Chondrocyte (in vitro differentiated cells): ENCODE measurements around the gene ASTN2. TPM values are rescaled to one million over a fixed set of nuclear protein-coding genes. Genes with fewer than 3 reads are reported as not detected.

Experiments
- DNase-seq: peaks from one replicate; pipeline ENCODE4 v3.0.0; 2021; ENCODE audit warnings: mixed read lengths, low spot score
- H3K27ac Mint-ChIP-seq: one replicate; pipeline ENCODE4 v1.8.0; 2021; ENCODE audit warnings: mild to moderate bottlenecking, moderate library complexity, mixed read lengths; ENCODE audit not compliant: unreplicated experiment
- H3K27me3 Mint-ChIP-seq: 2 replicates; pipeline ENCODE4 v1.8.0; 2021; ENCODE audit warnings: low read depth, mixed read lengths
- H3K36me3 Mint-ChIP-seq: 2 replicates; pipeline ENCODE4 v1.8.0; 2021; ENCODE audit warnings: low read depth, mixed read lengths
- H3K4me1 Mint-ChIP-seq: 2 replicates; pipeline ENCODE4 v1.8.0; 2021; ENCODE audit warnings: low read depth, mild to moderate bottlenecking, mixed read lengths
- H3K4me3 Mint-ChIP-seq: one replicate; pipeline ENCODE4 v1.8.0; 2021; ENCODE audit warnings: mild to moderate bottlenecking, moderate library complexity, mixed read lengths; ENCODE audit not compliant: unreplicated experiment
- H3K9me3 Mint-ChIP-seq: 2 replicates; pipeline ENCODE4 v1.8.0; 2021; ENCODE audit warnings: low read depth, mixed read lengths
- total RNA-seq: library from RNA; stranded (reverse); gene quantifications from 3 replicates; pipeline ENCODE4 v1.2.1, GENCODE V29; 2021
- TF ChIP-seq, protein P1 (sequence below): fragments of 200-600 bp; sonication (generic); IDR thresholded peaks from 2 replicates; pipeline ENCODE4 v1.5.0; 2021; ENCODE audit warnings: antibody characterized with exemption, mild to moderate bottlenecking, moderate library complexity

ASTN2 gene
- total RNA-seq, 1 donor from 2014 or later = 3.6 TPM

DNA sequence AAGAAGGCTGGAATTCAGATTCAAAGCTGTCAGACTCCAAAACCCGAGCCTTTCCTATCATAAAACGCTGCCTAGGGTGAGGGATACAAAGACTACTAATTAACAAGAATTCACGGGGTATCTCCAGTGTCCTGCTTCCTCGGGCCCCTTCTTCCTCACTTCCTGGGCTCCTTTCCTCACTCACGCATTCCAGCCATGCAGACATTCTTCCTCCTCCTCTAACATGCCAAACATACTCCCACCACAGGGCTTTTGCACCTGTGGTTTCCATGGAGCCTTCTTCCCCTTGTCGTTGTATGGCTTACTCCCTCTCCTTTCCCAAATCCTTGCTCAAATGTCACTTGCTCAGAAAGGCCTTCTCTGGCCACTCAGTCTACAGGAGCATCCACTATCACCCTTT lies 919.1 kb downstream of the ASTN2 start:
- TF ChIP-seq, protein P1, sequence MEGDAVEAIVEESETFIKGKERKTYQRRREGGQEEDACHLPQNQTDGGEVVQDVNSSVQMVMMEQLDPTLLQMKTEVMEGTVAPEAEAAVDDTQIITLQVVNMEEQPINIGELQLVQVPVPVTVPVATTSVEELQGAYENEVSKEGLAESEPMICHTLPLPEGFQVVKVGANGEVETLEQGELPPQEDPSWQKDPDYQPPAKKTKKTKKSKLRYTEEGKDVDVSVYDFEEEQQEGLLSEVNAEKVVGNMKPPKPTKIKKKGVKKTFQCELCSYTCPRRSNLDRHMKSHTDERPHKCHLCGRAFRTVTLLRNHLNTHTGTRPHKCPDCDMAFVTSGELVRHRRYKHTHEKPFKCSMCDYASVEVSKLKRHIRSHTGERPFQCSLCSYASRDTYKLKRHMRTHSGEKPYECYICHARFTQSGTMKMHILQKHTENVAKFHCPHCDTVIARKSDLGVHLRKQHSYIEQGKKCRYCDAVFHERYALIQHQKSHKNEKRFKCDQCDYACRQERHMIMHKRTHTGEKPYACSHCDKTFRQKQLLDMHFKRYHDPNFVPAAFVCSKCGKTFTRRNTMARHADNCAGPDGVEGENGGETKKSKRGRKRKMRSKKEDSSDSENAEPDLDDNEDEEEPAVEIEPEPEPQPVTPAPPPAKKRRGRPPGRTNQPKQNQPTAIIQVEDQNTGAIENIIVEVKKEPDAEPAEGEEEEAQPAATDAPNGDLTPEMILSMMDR = no peak
- H3K4me3 Mint-ChIP-seq = no peak overlapping the region
- H3K9me3 Mint-ChIP-seq = no peaks in the 10 kb centered on the region
- peaks cover 32% of the 10 kb centered on the region for H3K4me1 Mint-ChIP-seq
- H3K27me3 Mint-ChIP-seq = no peaks in the 10 kb centered on the region
- H3K27ac Mint-ChIP-seq = no peak overlapping the region
- no peaks in the 10 kb centered on the region for H3K36me3 Mint-ChIP-seq
- no peak for DNase-seq

DNA sequence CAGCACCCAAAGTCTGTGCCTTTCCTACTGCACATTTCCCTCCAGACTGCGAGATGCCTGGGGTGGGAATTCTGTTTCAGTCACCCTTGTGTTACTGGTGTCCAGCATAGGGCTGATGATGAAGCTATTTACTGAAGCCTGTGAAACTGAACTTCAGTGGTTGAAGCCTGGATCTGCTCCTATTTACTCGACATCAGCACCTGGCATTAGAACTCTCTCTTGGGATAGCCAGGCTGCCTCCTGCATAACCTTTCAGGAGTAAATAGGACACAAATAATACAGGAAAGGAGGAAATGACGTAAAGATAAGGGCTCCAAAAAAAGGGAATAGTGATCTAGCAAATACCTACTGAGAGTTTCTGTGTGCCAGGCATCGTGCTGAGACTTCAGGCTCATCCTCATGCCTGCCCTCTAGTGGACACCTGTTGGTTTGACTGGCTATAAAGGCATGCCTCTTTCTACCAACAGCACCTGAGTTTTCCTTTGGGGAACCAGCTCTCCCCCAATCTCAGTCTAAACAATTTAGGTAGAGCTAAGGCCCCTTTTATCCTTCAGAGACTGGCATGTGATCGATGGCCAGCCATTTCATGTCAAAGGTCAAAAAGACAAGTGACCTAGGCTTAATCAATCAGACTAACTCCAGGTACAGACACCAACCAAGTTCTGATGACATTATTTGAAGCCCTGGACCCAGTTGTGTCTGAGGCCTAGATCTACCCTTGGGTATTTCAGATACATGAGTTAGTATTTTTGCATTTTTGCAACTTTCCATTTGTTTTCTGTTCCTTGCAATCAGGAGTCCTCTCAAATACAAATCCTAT lies 919.8 kb downstream of the ASTN2 start:
- H3K9me3 Mint-ChIP-seq = no peaks in the 10 kb centered on the region
- peaks cover 25% of the 10 kb centered on the region for H3K4me1 Mint-ChIP-seq
- no peak overlapping the region for H3K27ac Mint-ChIP-seq

DNA sequence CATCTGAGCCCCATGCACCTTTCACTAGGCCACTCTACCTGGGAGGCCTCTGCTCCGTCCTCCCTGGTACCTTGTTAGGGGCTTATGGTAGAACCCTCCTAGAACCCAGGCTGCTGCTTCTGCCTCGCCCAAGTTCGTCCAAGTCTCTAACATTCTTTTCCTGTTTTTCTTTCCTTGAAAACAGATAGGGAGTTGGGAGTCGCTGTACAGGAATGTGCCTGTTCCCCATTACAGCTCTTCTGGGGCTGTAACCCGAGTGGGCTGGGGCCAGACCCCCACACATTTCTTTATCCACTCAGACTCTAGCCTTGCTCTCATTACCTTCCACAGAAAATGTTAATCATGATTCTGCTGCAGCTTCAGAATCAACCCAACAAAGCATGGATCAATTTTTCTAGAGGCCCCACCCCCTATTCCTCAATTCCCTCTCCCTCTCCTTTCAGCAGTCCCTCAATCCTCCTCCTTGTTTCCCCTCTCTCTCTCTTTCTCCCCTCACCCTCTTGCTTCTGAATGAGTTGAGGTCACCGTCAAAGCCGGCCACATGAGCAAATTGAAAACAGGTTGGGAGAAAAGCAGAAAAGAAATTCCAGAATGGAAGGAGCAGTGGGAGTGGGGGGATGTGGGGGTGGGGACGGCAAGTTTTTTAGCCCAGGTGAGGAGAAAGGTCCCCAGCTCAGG lies 921.5 kb downstream of the ASTN2 start:
- TF ChIP-seq, protein P1 = no peak
- no peaks in the 10 kb centered on the region for H3K27me3 Mint-ChIP-seq
- no peak overlapping the region for H3K4me3 Mint-ChIP-seq
- DNase-seq = no peak
- no peak overlapping the region for H3K27ac Mint-ChIP-seq
- no peaks in the 10 kb centered on the region for H3K36me3 Mint-ChIP-seq
- H3K4me1 Mint-ChIP-seq = peaks cover 21% of the 10 kb centered on the region
- H3K9me3 Mint-ChIP-seq = no peaks in the 10 kb centered on the region

More for the DNA sequence above, 919.8 kb downstream of the ASTN2 start:
- DNase-seq = no peak
- H3K4me3 Mint-ChIP-seq = no peak overlapping the region
- no peaks in the 10 kb centered on the region for H3K27me3 Mint-ChIP-seq
- TF ChIP-seq, protein P1 = peak; percentile 78
- no peaks in the 10 kb centered on the region for H3K36me3 Mint-ChIP-seq

DNA sequence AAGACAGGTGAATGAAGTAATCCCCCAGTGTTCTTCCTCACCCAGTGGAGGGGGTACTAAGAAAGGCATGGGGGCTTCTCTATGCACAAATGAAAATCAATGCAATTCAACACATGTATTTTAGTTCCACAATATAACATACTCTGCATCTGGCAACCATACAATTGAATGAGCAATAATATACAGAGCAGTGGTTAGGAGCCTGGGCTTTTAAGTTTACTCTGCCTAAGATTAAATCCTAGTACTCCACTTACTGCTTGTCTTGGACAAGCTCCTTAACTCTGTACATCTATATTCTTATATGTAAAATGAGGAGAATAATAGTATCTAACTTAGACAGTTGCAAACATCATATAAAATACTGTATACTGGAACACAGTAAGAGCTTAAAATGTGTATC lies 923.2 kb downstream of the ASTN2 start:
- no peaks in the 10 kb centered on the region for H3K27me3 Mint-ChIP-seq
- no peaks in the 10 kb centered on the region for H3K36me3 Mint-ChIP-seq
- no peak overlapping the region for H3K4me3 Mint-ChIP-seq
- TF ChIP-seq, protein P1 = no peak
- H3K9me3 Mint-ChIP-seq = no peaks in the 10 kb centered on the region
- H3K27ac Mint-ChIP-seq = no peak overlapping the region
- DNase-seq = no peak
- peaks cover 21% of the 10 kb centered on the region for H3K4me1 Mint-ChIP-seq

DNA sequence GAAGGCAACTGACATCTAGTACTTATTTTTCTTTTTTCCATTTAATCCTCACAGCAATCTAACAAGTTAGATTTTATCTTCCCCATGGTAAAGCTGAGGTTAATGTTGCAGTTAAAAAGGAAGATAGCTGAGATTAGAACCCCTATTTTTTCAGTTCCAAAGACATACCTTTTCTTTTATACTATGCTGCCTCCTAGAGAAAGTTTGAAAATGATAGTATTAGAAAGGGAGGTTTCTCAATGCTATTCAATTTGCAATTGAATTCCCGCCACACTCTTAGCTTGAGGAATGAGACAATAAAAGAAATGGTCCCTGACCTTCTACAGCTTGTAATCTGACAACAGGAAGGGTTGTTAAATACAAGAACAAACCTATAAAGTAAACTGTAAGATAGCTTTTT lies 923.6 kb downstream of the ASTN2 start:
- Mint-ChIP-seq H3K4me3 (no peak overlapping the region), H3K27ac (no peak overlapping the region), H3K27me3 (no peaks in the 10 kb centered on the region), H3K36me3 (no peaks in the 10 kb centered on the region), H3K4me1 (peaks cover 21% of the 10 kb centered on the region), H3K9me3 (no peaks in the 10 kb centered on the region)
- no peak for DNase-seq
- TF ChIP-seq, protein P1 = peak; percentile 66
